Progenitor cell of endocrine pancreas (in vitro differentiated cells): Measurements from ENCODE around the gene SPEF2. TPM values are rescaled to one million over a fixed set of nuclear protein-coding genes. Genes with fewer than 3 reads are reported as not detected.

Experiments used
- DNase-seq: peaks from one replicate; pipeline ENCODE4 v3.0.0; 2021; ENCODE audit warnings: low spot score; ENCODE audit not compliant: unreplicated experiment
- H3K27ac Mint-ChIP-seq: 2 replicates; pipeline ENCODE4 v1.8.0; 2021; ENCODE audit warnings: mild to moderate bottlenecking, moderate library complexity, mixed read lengths
- H3K27me3 Mint-ChIP-seq: 2 replicates; pipeline ENCODE4 v1.8.0; 2021; ENCODE audit warnings: mixed read lengths
- H3K36me3 Mint-ChIP-seq: 2 replicates; pipeline ENCODE4 v1.8.0; 2022; ENCODE audit warnings: mixed read lengths; ENCODE audit not compliant: insufficient read depth
- H3K4me1 Mint-ChIP-seq: 2 replicates; pipeline ENCODE4 v1.8.0; 2021; ENCODE audit warnings: low read depth, mixed read lengths
- H3K4me3 Mint-ChIP-seq: 2 replicates; pipeline ENCODE4 v1.8.0; 2021; ENCODE audit warnings: low read depth, mild to moderate bottlenecking, moderate library complexity, mixed read lengths
- H3K9me3 Mint-ChIP-seq: 2 replicates; pipeline ENCODE4 v1.8.0; 2021; ENCODE audit warnings: low read depth, mixed read lengths
- total RNA-seq: library from RNA; stranded (reverse); gene quantifications from 2 replicates; pipeline ENCODE4 v1.2.1, GENCODE V29; 2021
- TF ChIP-seq, protein P1 (sequence below): fragments of 200-600 bp; sonication (generic); IDR thresholded peaks from one replicate; pipeline ENCODE4 v1.5.0; 2021; ENCODE audit warnings: antibody characterized with exemption, mild to moderate bottlenecking; ENCODE audit not compliant: unreplicated experiment

The SPEF2 gene
- total RNA-seq, 1 donor from 2014 or later = 16.0 TPM

DNA sequence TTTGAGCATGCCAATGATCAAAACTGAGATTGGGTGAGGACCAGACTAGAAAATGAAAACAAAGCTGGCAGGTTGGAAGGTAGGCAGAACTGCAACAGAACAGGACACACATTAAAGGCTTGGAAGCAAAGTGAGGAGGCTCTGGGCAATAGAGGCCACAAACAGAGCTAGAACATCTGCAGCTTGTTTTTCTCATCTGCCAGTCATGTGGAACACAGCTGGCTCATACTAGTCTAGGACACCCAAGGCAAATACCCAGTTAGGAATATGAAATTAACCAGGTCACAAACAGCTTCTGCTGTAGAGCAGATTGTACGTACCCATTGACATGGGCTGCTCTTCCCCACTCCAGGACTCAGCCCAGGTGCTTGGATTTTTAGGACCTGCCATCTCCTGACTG is 61.7 kb downstream of the SPEF2 start:
- Mint-ChIP-seq H3K4me1 (no peaks in the 10 kb centered on the region), H3K4me3 (no peak overlapping the region), H3K27ac (no peak overlapping the region), H3K9me3 (no peaks in the 10 kb centered on the region), H3K27me3 (no peaks in the 10 kb centered on the region), H3K36me3 (no peaks in the 10 kb centered on the region)
- TF ChIP-seq, protein P1, sequence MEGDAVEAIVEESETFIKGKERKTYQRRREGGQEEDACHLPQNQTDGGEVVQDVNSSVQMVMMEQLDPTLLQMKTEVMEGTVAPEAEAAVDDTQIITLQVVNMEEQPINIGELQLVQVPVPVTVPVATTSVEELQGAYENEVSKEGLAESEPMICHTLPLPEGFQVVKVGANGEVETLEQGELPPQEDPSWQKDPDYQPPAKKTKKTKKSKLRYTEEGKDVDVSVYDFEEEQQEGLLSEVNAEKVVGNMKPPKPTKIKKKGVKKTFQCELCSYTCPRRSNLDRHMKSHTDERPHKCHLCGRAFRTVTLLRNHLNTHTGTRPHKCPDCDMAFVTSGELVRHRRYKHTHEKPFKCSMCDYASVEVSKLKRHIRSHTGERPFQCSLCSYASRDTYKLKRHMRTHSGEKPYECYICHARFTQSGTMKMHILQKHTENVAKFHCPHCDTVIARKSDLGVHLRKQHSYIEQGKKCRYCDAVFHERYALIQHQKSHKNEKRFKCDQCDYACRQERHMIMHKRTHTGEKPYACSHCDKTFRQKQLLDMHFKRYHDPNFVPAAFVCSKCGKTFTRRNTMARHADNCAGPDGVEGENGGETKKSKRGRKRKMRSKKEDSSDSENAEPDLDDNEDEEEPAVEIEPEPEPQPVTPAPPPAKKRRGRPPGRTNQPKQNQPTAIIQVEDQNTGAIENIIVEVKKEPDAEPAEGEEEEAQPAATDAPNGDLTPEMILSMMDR = no peak
- DNase-seq = no peak

DNA sequence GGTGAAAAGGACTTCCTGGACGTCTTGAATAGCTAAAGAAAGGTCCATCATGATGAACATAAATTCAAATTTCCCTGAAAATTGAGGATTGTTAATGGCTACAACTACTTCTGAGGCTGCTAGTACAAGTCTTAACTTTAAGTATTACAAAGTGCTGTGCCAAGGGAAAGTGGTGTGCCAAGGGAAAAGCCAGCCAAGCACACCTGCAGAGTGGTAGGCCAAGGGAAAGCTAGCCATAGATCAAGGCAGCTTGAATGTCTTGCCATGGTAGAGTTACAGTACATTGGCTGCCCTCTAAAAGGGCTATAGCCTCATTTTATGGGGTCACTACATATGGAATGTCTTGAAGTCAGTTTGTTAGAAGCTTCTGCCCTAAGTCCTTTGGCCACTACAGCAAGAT is 64.2 kb downstream of the SPEF2 start:
- DNase-seq = no peak
- TF ChIP-seq, protein P1 = no peak
- H3K4me3 Mint-ChIP-seq = no peak overlapping the region
- H3K27me3 Mint-ChIP-seq = no peaks in the 10 kb centered on the region
- no peaks in the 10 kb centered on the region for H3K9me3 Mint-ChIP-seq
- H3K4me1 Mint-ChIP-seq = no peaks in the 10 kb centered on the region
- H3K36me3 Mint-ChIP-seq = no peaks in the 10 kb centered on the region
- no peak overlapping the region for H3K27ac Mint-ChIP-seq

DNA sequence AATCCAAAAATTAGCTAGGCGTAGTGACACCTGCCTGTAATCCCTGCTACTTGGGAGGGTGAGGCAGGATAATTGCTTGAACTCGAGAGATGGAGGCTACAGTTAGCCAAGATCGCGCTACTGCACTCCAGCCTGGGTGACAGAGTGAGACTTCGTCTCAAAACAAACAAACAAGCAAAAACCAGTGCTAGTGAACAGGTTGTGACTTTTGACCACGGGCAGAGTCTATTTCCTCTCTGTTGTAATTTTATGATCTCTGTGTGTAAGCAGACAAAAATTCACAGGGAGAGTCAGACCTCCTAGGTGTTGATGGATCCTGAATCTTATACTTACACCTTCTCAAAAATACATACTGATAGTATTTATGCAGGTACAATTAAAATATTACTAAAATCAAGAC is 65.8 kb downstream of the SPEF2 start:
- Mint-ChIP-seq H3K9me3 (no peaks in the 10 kb centered on the region), H3K4me3 (no peak overlapping the region), H3K27ac (no peak overlapping the region), H3K4me1 (no peaks in the 10 kb centered on the region), H3K36me3 (no peaks in the 10 kb centered on the region), H3K27me3 (no peaks in the 10 kb centered on the region)
- TF ChIP-seq, protein P1 = no peak
- DNase-seq = no peak

DNA sequence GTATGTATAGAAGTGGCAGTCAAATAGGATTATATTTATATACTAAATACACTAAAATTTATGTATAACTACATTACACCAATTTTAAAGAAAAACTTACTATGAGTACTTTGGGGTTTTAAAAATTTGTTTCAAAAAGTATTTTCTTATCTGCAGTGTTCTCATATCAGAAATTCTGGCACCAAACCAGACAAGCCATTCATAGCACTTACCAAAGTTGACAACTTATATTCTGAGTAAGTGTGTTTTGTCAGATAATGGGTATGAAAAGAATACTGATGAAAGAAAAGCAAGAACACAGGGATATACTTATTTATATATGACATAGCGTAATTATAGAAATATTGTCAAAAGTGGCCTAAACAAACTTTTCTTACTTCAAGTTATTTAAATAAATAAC is 67.5 kb downstream of the SPEF2 start:
- no peaks in the 10 kb centered on the region for H3K27me3 Mint-ChIP-seq

DNA sequence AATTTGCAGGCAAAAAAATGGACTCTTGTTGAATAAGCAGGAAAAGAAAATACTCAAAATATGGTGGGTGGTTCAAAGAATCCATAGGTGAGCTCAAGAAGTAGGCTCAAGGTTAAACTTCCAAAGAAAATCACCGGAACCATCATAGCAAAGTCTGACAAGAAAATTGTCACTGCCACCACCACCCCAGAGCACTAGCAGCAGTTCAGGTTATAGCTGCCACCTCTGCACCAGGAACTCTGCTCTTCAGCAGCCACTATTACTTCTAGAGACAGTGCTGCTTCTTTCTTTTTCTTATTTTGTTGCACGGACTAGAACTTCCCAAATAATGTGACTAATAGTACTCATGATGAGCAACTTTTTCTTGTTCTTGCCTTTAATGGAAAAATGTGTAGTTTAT is 70.3 kb downstream of the SPEF2 start:
- H3K4me1 Mint-ChIP-seq = no peaks in the 10 kb centered on the region
- H3K36me3 Mint-ChIP-seq = no peaks in the 10 kb centered on the region
- DNase-seq = no peak
- TF ChIP-seq, protein P1 = no peak
- H3K9me3 Mint-ChIP-seq = no peaks in the 10 kb centered on the region
- H3K27me3 Mint-ChIP-seq = no peaks in the 10 kb centered on the region
- no peak overlapping the region for H3K4me3 Mint-ChIP-seq
- no peak overlapping the region for H3K27ac Mint-ChIP-seq

More for the DNA sequence above, 67.5 kb downstream of the SPEF2 start:
- Mint-ChIP-seq H3K36me3 (no peaks in the 10 kb centered on the region), H3K9me3 (no peaks in the 10 kb centered on the region), H3K27ac (no peak overlapping the region), H3K4me3 (no peak overlapping the region), H3K4me1 (no peaks in the 10 kb centered on the region)
- no peak for DNase-seq
- TF ChIP-seq, protein P1 = no peak
